Right lobe of liver (tissue), 4 donors: ENCODE data around the gene RBCK1.

ENCODE experiments used
- CTCF ChIP-seq, 4 donors: fragments of 200-600 bp in 3 of 4; fragments of 450-650 bp in 1 of 4; IDR thresholded peaks; one replicate each; pipeline versions ENCODE4 v1.5.1 to v1.8.0; 2016 to 2022; ENCODE audit warnings: antibody characterized with exemption in 4 of 4, mild to moderate bottlenecking in 2 of 4
- POLR2A ChIP-seq: fragments of 450-650 bp; IDR thresholded peaks from one replicate; pipeline ENCODE4 v1.6.1; 2017; ENCODE audit warnings: antibody characterized with exemption, mild to moderate bottlenecking
- donor health status: DM: no; HTN: no; CAD: no.
- donor health status: DM: no; HTN: no; CAD: no.
- donor health status: DM: no; HTN: yes; CAD: no.

GRCh38 chr20:428658-429200 is 20.6 kb downstream of the RBCK1 start:
- TF ChIP-seq CTCF (IDR thresholded peaks at IDR 0.05) (no peak), POLR2A (no peak)
